PC-9 (cell line): ENCODE measurements around the gene SLC35G4. TPM values are rescaled to one million over a fixed set of nuclear protein-coding genes. Genes with fewer than 3 reads are reported as not detected.

ENCODE experiments used
- BruUV-seq: library from RNA; stranded (reverse); fragments of 400-500 nt; replicated peaks from 2 replicates; lab custom pipeline; 2021; lab: Mats Ljungman, UMichigan
- CTCF ChIA-PET: fragments of 300-600 bp; sonication (Branson Sonifier 250); formaldehyde crosslinking; loops from one replicate; lab custom pipeline; 2022; ENCODE audit warnings: antibody characterized with exemption; lab: Charles Lee
- POLR2A ChIA-PET: fragments of 300-600 bp; sonication (Branson Sonifier 250); formaldehyde crosslinking; loops from one replicate; lab custom pipeline; 2022; ENCODE audit warnings: antibody characterized with exemption; ENCODE audit not compliant: unreplicated experiment; lab: Charles Lee
- DNase-seq, 2 experiments: peaks; one replicate each; pipeline versions ENCODE4 v3.0.0 to v3.0.0-alpha.2; 2015 to 2022; ENCODE audit warnings: mixed read lengths in 1 of 2
- H2AFZ ChIP-seq: fragments of 200-600 bp; sonication (generic); 2 replicates; pipeline ENCODE4 v1.8.1; 2017; ENCODE audit warnings: antibody characterized with exemption
- H3F3A ChIP-seq: fragments of 200-600 bp; sonication (generic); 2 replicates; pipeline ENCODE4 v1.8.1; 2017; ENCODE audit warnings: antibody characterized with exemption, mild to moderate bottlenecking, low read depth; ENCODE audit not compliant: insufficient read depth
- H3K27ac ChIP-seq: fragments of 200-600 bp; sonication (generic); 2 replicates; pipeline ENCODE4 v1.6.1; 2016; ENCODE audit warnings: mixed run types
- H3K27me3 ChIP-seq: fragments of 200-600 bp; sonication (generic); 2 replicates; pipeline ENCODE4 v1.6.1; 2016; ENCODE audit warnings: low read depth, mixed run types; ENCODE audit not compliant: insufficient read depth
- H3K36me3 ChIP-seq: fragments of 200-600 bp; sonication (generic); 2 replicates; pipeline ENCODE4 v1.6.1; 2016; ENCODE audit warnings: low read depth, mixed run types
- H3K4me1 ChIP-seq: fragments of 200-600 bp; sonication (generic); replicated peaks from 2 replicates; pipeline ENCODE4 v1.6.1; 2016; ENCODE audit warnings: mixed run types; ENCODE audit not compliant: insufficient read depth
- H3K4me2 ChIP-seq: fragments of 200-600 bp; sonication (generic); 2 replicates; pipeline ENCODE4 v1.6.1; 2017; ENCODE audit warnings: mixed run types
- H3K4me3 ChIP-seq: fragments of 200-600 bp; sonication (generic); 2 replicates; pipeline ENCODE4 v1.6.1; 2016; ENCODE audit warnings: mixed run types
- H3K79me2 ChIP-seq: fragments of 200-600 bp; sonication (generic); 2 replicates; pipeline ENCODE4 v1.6.1; 2017; ENCODE audit warnings: low read depth, mixed run types
- H3K9me2 ChIP-seq: fragments of 200-600 bp; sonication (generic); 2 replicates; pipeline ENCODE4 v1.8.1; 2017; ENCODE audit warnings: mild to moderate bottlenecking; ENCODE audit not compliant: insufficient read depth
- H3K9me3 ChIP-seq: fragments of 200-600 bp; sonication (generic); 2 replicates; pipeline ENCODE4 v1.8.1; 2016; ENCODE audit warnings: low read depth; ENCODE audit not compliant: insufficient read depth
- H4K20me1 ChIP-seq: fragments of 200-600 bp; sonication (generic); 2 replicates; pipeline ENCODE4 v1.8.1; 2017; ENCODE audit not compliant: insufficient read depth
- CTCF ChIP-seq: fragments of 200-600 bp; sonication (generic); conservative IDR thresholded peaks from 2 replicates; pipeline ENCODE4 v1.6.1; 2017; ENCODE audit warnings: mixed run types, antibody characterized with exemption, mild to moderate bottlenecking, moderate library complexity
- EZH2 ChIP-seq: fragments of 200-600 bp; sonication (generic); IDR thresholded peaks from 2 replicates; pipeline ENCODE4 v1.8.0; 2017; ENCODE audit warnings: antibody characterized with exemption, low read depth
- intact Hi-C: fragments of 100-400 bp; cut with micrococcal nuclease; formaldehyde crosslinking; loops from one replicate; pipeline ENCODE4 v1.10.0; 2022; ENCODE audit not compliant: unreplicated experiment
- total RNA-seq: library from RNA; stranded (reverse); gene quantifications from 2 replicates; pipeline ENCODE4 v1.2.3, GENCODE V29; 2021

The SLC35G4 gene
- total RNA-seq, 1 experiment from 2014 or later, result not detected

- no peaks in the 10 kb centered on the region for H3K9me3 ChIP-seq
- H2AFZ ChIP-seq, result no peak overlapping the region
- POLR2A ChIA-PET, result no interaction called here
- intact Hi-C loops, result loop anchor here (10.0 kb wide), 1 partner anchor 396 kb away; no protein-coding TSS in a partner anchor
- H4K20me1 ChIP-seq, result no peaks in the 10 kb centered on the region
- H3K4me2 ChIP-seq, result no peak overlapping the region
- H3K4me3 ChIP-seq, result no peak overlapping the region
- H3K27me3 ChIP-seq, result peaks cover 75% of the 10 kb centered on the region
- H3K4me1 ChIP-seq, result no peaks in the 10 kb centered on the region
- no peaks in the 10 kb centered on the region for H3K9me2 ChIP-seq
- CTCF ChIA-PET, result no interaction called here
- TF ChIP-seq CTCF, result no peak; the same call in 1 of the 2 replicates
- no peak for TF ChIP-seq EZH2
- no peaks in the 10 kb centered on the region for H3F3A ChIP-seq
- no peaks in the 10 kb centered on the region for H3K79me2 ChIP-seq
- BruUV-seq, result no TSS peak
- no peaks in the 10 kb centered on the region for H3K36me3 ChIP-seq
- H3K27ac ChIP-seq, result no peak overlapping the region
- DNase-seq, result no peak
These were observed 38.5 kb upstream of the SLC35G4 start for GRCh38 chr18:11570769-11571412.

DNA sequence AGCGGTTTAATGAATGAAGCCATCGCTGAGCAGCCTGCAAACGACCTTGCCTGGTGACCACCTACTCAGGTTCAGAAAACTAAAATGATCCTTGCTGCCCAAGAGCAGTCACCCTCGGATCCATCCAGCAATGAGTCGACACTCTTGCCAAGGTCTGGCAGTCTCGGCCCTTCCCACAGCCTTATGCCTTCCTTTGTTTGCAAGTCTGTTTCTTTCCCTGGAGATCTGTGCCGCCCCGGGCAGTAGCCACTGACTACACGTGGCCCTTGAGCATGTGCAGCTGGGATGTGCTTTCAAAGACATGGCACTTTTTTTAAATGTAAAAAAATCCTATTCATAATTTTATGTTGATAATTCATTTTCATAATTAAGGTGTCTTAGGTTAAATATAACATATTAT lies 37.2 kb upstream of the SLC35G4 start:
- H3K36me3 ChIP-seq, result no peaks in the 10 kb centered on the region
- no TSS peak for BruUV-seq
- intact Hi-C loops, result loop anchor here (10.0 kb wide), 1 partner anchor 397 kb away; no protein-coding TSS in a partner anchor
- no peak overlapping the region for H3K27ac ChIP-seq
- H3K27me3 ChIP-seq, result peaks cover 62% of the 10 kb centered on the region
- H3K9me3 ChIP-seq, result no peaks in the 10 kb centered on the region
- CTCF ChIA-PET, result no interaction called here
- no peak overlapping the region for H3K4me3 ChIP-seq
- H3K79me2 ChIP-seq, result no peaks in the 10 kb centered on the region
- H4K20me1 ChIP-seq, result no peaks in the 10 kb centered on the region
- H3K9me2 ChIP-seq, result no peaks in the 10 kb centered on the region
- H3F3A ChIP-seq, result no peaks in the 10 kb centered on the region
- TF ChIP-seq CTCF (no peak), EZH2 (no peak)
- no peaks in the 10 kb centered on the region for H3K4me1 ChIP-seq
- no peak for DNase-seq
- no peak overlapping the region for H3K4me2 ChIP-seq
- POLR2A ChIA-PET, result no interaction called here
- H2AFZ ChIP-seq, result no peak overlapping the region

DNA sequence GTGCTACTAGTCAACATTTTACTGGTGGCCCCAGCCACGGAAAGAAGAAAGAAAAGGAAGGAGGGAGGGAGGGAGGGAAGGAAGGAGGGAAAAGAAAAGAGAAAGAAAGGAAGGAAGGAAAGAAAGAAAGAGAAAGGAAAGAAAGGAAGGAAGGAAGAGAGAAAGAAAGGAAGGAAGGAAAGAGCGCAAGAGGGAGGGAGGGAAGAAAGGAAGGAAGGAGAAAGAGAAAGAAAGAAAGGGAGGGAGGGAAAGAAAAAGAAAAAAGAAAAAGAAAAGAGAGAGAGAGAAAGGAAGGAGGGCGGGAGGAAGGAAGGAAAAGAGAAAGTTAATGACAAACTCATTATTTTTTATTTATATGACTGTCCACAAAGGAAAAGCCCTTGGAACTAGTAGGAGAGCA lies 34.9 kb upstream of the SLC35G4 start:
- CTCF ChIA-PET, result no interaction called here
- no TSS peak for BruUV-seq
- DNase-seq, result no peak
- H3K4me1 ChIP-seq, result no peaks in the 10 kb centered on the region
- peaks cover 52% of the 10 kb centered on the region for H3K27me3 ChIP-seq
- no peaks in the 10 kb centered on the region for H3K79me2 ChIP-seq
- no peak overlapping the region for H3K27ac ChIP-seq
- TF ChIP-seq CTCF, result no peak
- TF ChIP-seq EZH2, result no peak
- no peaks in the 10 kb centered on the region for H3K9me2 ChIP-seq
- H3K4me3 ChIP-seq, result no peak overlapping the region
- intact Hi-C loops, result loop anchor here (10.0 kb wide), 1 partner anchor 400 kb away; no protein-coding TSS in a partner anchor
- no peaks in the 10 kb centered on the region for H3K9me3 ChIP-seq
- no peaks in the 10 kb centered on the region for H3K36me3 ChIP-seq
- H3F3A ChIP-seq, result no peaks in the 10 kb centered on the region
- POLR2A ChIA-PET, result no interaction called here
- no peak overlapping the region for H2AFZ ChIP-seq
- H4K20me1 ChIP-seq, result no peaks in the 10 kb centered on the region
- H3K4me2 ChIP-seq, result no peak overlapping the region
